ENCODE data around the gene MYEOV. TPM values are rescaled to one million over a fixed set of nuclear protein-coding genes. Genes with fewer than 3 reads are reported as not detected.

Gene MYEOV
- total RNA-seq, 4 donors from 2014 or later: 0.55 to 1.1 TPM; not detected in 2

DNA sequence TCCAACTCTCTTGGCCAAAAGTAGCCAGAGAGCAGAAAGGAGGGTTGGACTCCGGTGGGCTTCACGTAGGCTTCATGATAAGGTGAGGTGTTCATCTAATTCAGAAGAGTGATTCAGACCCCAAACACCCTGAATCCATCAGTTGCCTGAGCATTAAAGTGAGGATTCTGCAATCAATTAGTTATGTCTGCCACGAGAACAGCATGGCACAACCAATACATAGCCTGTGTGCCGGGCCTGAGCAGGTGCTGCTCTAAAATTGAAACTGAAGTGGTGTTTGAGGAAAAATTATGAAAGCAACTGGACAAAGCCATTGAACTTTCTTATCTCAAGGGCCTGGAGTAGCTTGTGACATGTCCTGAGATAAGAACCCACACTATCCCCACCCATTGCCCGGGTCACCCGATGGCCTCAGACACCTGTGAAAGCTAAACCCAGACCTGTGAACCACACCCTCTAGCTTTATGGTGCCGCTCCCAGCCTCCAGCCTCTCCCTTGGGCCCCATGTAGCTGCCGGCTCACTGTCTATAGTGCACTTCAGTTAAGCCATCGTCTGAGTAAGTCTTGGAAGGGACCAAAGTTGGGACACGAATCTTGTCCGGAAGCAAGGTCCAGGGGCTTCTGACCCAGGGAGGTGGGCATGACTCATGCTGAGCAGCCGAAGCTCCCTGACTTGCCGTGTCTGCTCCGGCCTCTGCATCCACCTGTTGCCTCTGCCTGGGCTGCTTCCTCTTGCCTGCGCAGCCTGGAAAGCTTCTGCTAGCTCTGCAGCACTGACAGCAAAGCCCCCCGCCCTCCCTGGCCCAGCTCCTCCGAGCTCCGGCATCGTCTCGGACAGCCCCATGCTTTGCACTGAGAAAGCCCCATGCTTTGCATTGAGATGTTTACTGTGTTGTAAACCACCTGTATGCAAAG, 5.7 kb upstream of the MYEOV start:
- peak; percentile 91 for DNase-seq
- peak; percentile 38 for TF ChIP-seq EP300 (IDR thresholded peaks at IDR 0.05; ENCODE audit: low read depth)
- peak; percentile 49 for TF ChIP-seq POLR2A (IDR thresholded peaks at IDR 0.05)
- TF ChIP-seq CTCF (IDR thresholded peaks at IDR 0.05): no peak
- TF ChIP-seq POLR2AphosphoS5 (IDR thresholded peaks at IDR 0.05): peak in 1 of 3 donors; percentile 68
- no peaks in the 10 kb centered on the region for H3K9me3 ChIP-seq
- in situ Hi-C loops (cut with MboI; ENCODE audit: low pct_ligation_motif_present in 1 of 4, low pct_unique_long_range_greater_than_20kb in 1 of 4, low sequenced_read_pairs in 3 of 4): no loop called here
- WGBS, 2 donors (ENCODE audit: low coverage in 1 of 2): 60 to 61% methylated on average over 5 to 20 of the region's 20 CpGs
- peak overlapping the region; percentile 83 to 88 (median 84) for H3K27ac ChIP-seq
- intact Hi-C loops (cut with DNase I; ENCODE audit: low total_unique reads): no loop called here
- H3K36me3 ChIP-seq: no peaks in the 10 kb centered on the region
- H3K4me1 ChIP-seq: peaks cover 23 to 40% (median 27%) of the 10 kb centered on the region in 4 donors
- H3K4me3 ChIP-seq: peak overlapping the region in 1 of 4 donors; percentile 5
- H3K27me3 ChIP-seq: no peaks in the 10 kb centered on the region

DNA sequence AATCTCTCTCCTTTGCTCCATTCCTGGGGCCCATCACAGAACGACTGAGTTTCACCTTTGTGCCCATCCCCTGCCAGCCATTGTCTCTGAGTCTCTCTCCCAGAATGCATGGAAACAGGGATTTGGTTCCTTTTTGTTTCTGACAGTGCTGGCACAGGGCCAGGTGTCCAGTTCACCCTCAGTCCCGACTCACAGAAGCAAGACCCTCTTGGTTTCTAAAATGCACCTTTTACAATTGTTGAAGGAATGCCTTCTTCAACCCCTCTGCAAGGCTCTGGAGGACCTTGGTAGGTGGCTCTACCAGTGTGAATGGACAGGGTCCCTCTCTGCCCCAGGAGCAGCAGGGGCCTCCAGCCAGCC, 5.1 kb upstream of the MYEOV start:
- no peaks in the 10 kb centered on the region for H3K27me3 ChIP-seq
- peak; percentile 28 for DNase-seq
- intact Hi-C loops (cut with DNase I; ENCODE audit: low total_unique reads): no loop called here
- 33 to 40% methylated on average over 1 to 2 of the region's 2 CpGs for WGBS, 2 donors (ENCODE audit: low coverage in 1 of 2)
- in situ Hi-C loops (cut with MboI; ENCODE audit: low pct_ligation_motif_present in 1 of 4, low pct_unique_long_range_greater_than_20kb in 1 of 4, low sequenced_read_pairs in 3 of 4): no loop called here
- H3K4me1 ChIP-seq: peaks cover 28 to 46% (median 33%) of the 10 kb centered on the region in 4 donors
- H3K9me3 ChIP-seq: no peaks in the 10 kb centered on the region
- H3K4me3 ChIP-seq: no peak overlapping the region
- TF ChIP-seq EP300 (IDR thresholded peaks at IDR 0.05; ENCODE audit: low read depth) (no peak), CTCF (IDR thresholded peaks at IDR 0.05) (no peak), POLR2AphosphoS5 (IDR thresholded peaks at IDR 0.05) (no peak), POLR2A (IDR thresholded peaks at IDR 0.05) (no peak)
- H3K27ac ChIP-seq: peak overlapping the region; percentile 83 to 88 (median 84)
- no peaks in the 10 kb centered on the region for H3K36me3 ChIP-seq

DNA sequence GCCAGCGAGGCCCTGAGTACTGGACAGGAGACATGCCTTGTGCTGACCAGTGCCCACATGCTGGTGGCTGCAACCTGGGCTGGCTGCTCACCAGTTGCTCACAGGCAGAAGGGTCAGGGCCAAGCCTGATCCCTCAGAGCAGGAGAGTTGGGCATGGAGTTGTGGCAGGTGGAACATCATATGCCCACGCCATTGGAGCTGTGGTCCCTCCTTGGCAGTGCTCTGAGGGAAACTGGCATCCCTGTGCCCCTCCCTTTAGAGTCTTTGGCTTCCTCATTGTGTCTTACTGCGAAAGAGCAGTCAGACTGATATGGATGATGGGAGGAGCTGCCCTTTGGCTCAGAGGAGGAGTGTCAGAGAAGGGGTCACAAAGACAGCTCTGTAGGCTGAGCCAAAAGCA, 3.1 kb upstream of the MYEOV start:
- no peak for TF ChIP-seq EP300 (IDR thresholded peaks at IDR 0.05; ENCODE audit: low read depth)
- peak; percentile 18 to 53 (median 49) for TF ChIP-seq POLR2AphosphoS5 (IDR thresholded peaks at IDR 0.05)
- TF ChIP-seq POLR2A (IDR thresholded peaks at IDR 0.05): no peak
- Histone ChIP-seq H3K36me3 (no peaks in the 10 kb centered on the region), H3K27me3 (no peaks in the 10 kb centered on the region), H3K4me1 (peaks cover 28 to 53% (median 36%) of the 10 kb centered on the region in 4 donors), H3K27ac (peak overlapping the region in 3 of 4 donors; percentile 19 to 88 (median 27)), H3K9me3 (no peaks in the 10 kb centered on the region), H3K4me3 (no peak overlapping the region)
- WGBS, 2 donors (ENCODE audit: low coverage in 1 of 2): 62% methylated on average over 3 of the region's 3 CpGs; no CpG with 5 or more reads in 1 of the 2 donors
- in situ Hi-C loops (cut with MboI; ENCODE audit: low pct_ligation_motif_present in 1 of 4, low pct_unique_long_range_greater_than_20kb in 1 of 4, low sequenced_read_pairs in 3 of 4): loop anchor here in 1 of 4 donors (5.0 kb wide), 1 partner anchor 351 kb away; the partner anchor contains the start of gene CCND1
- intact Hi-C loops (cut with DNase I; ENCODE audit: low total_unique reads): no loop called here
- peak; percentile 58 for DNase-seq

DNA sequence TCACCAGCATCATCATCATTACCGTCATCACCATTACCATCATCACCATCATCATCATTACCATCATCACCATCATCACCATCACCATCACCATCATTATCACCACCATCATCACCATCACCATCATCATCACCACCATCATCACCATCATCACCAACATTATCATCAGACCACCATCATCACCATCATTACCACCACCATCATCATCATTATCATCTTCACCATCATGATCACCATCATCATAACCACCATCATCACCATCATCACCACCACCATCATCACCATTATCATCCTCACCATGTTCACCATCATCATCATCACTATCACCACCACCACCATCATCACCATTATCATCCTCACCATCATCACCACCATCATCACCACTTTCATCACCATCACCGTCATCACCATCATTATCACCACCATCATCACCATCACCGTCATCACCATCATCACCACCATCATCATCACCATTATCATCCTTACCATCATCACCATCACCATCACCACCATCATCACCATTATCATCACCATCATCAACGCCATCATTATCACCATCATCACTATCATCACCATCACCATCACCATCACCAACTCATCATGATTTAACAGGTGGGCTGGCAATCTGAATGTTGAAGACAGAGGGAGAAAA, 2.4 kb upstream of the MYEOV start:
- Histone ChIP-seq H3K36me3 (no peaks in the 10 kb centered on the region), H3K27ac (no peak overlapping the region), H3K27me3 (no peaks in the 10 kb centered on the region), H3K4me3 (no peak overlapping the region), H3K9me3 (no peaks in the 10 kb centered on the region), H3K4me1 (peaks cover 32 to 60% (median 44%) of the 10 kb centered on the region in 4 donors)
- TF ChIP-seq CTCF (IDR thresholded peaks at IDR 0.05) (no peak), POLR2AphosphoS5 (IDR thresholded peaks at IDR 0.05) (no peak), EP300 (IDR thresholded peaks at IDR 0.05; ENCODE audit: low read depth) (no peak), POLR2A (IDR thresholded peaks at IDR 0.05) (no peak)
- in situ Hi-C loops (cut with MboI; ENCODE audit: low pct_ligation_motif_present in 1 of 4, low pct_unique_long_range_greater_than_20kb in 1 of 4, low sequenced_read_pairs in 3 of 4): loop anchor here in 1 of 4 donors (5.0 kb wide), 1 partner anchor 351 kb away; the partner anchor contains the start of gene CCND1
- WGBS, 2 donors (ENCODE audit: low coverage in 1 of 2): 70 to 84% methylated on average over 4 of the region's 4 CpGs
- intact Hi-C loops (cut with DNase I; ENCODE audit: low total_unique reads): no loop called here
- DNase-seq: no peak

Measured in transverse colon (tissue), 4 donors.